Prostate gland (tissue), 2 donors: ENCODE measurements around the gene COLEC11. TPM values are rescaled to one million over a fixed set of nuclear protein-coding genes. Genes with fewer than 3 reads are reported as not detected.
"Not testable (repeated sequence)": the region's sequence is repeated elsewhere in the genome, so short reads cannot be mapped to it uniquely, and the experiment has no call there.

Source experiments
- DNase-seq: peaks from one replicate; pipeline ENCODE4 v3.0.0-alpha.2; 2019; ENCODE audit warnings: low spot score
- H3K27ac ChIP-seq, 2 donors: fragments of 200-600 bp; sonication (generic); 2 replicates each; pipeline ENCODE4 v1.5.1; 2017 to 2019
- H3K27me3 ChIP-seq: fragments of 200-600 bp; sonication (generic); replicated peaks from 2 replicates; pipeline ENCODE4 v1.5.1; 2019; ENCODE audit not compliant: insufficient read depth
- H3K36me3 ChIP-seq, 2 donors: fragments of 200-600 bp; sonication (generic); 1 replicate in 1 of 2; 2 replicates in 1 of 2; pipeline versions ENCODE4 v1.5.1 to v1.8.1; 2017 to 2019
- H3K4me1 ChIP-seq: fragments of 200-600 bp; sonication (generic); replicated peaks from 2 replicates; pipeline ENCODE4 v1.5.1; 2019
- H3K4me3 ChIP-seq, 2 donors: fragments of 200-600 bp; sonication (generic); 2 replicates each; pipeline ENCODE4 v1.5.1; 2017 to 2019
- H3K9me3 ChIP-seq: fragments of 200-600 bp; sonication (generic); 2 replicates; pipeline ENCODE4 v1.5.1; 2017
- POLR2A ChIP-seq: fragments of 450-650 bp; IDR thresholded peaks from one replicate; pipeline ENCODE4 v1.6.1; 2016; ENCODE audit warnings: antibody characterized with exemption, mild to moderate bottlenecking
- POLR2AphosphoS5 ChIP-seq: sonication (generic); formaldehyde crosslinking; IDR thresholded peaks from one replicate; pipeline ENCODE4 v1.6.1; 2017; ENCODE audit warnings: antibody characterized with exemption
- WGBS: methylation state at CpG from one replicate; pipeline ENCODE4 v1.1.5; 2018; 5-methylcytosine and 5-hydroxymethylcytosine counted together
- intact Hi-C: fragments of 100-400 bp; cut with DNase I; formaldehyde crosslinking; loops from one replicate; pipeline ENCODE4 v1.14.2; 2022
- total RNA-seq, 2 donors: library from RNA; depleted of rRNA; stranded (reverse); fragments of >200 nt; gene quantifications; one replicate each; pipeline ENCODE4 v1.1.0, GENCODE V29; 2016
- TF ChIP-seq, protein P1 (sequence below), 4 experiments: fragments of 200-600 bp in 2 of 4; fragments of 450-650 bp in 2 of 4; sonication (generic) in 2 of 4; IDR thresholded peaks; 1 replicate in 3 of 4; 2 replicates in 1 of 4; pipeline ENCODE4 v1.5.1; 2016 to 2019; ENCODE audit warnings: antibody characterized with exemption in 4 of 4, mild to moderate bottlenecking in 2 of 4, moderate library complexity in 2 of 4

COLEC11 gene
- total RNA-seq, 2 donors from 2014 or later: 2.9 to 10.5 TPM

DNA sequence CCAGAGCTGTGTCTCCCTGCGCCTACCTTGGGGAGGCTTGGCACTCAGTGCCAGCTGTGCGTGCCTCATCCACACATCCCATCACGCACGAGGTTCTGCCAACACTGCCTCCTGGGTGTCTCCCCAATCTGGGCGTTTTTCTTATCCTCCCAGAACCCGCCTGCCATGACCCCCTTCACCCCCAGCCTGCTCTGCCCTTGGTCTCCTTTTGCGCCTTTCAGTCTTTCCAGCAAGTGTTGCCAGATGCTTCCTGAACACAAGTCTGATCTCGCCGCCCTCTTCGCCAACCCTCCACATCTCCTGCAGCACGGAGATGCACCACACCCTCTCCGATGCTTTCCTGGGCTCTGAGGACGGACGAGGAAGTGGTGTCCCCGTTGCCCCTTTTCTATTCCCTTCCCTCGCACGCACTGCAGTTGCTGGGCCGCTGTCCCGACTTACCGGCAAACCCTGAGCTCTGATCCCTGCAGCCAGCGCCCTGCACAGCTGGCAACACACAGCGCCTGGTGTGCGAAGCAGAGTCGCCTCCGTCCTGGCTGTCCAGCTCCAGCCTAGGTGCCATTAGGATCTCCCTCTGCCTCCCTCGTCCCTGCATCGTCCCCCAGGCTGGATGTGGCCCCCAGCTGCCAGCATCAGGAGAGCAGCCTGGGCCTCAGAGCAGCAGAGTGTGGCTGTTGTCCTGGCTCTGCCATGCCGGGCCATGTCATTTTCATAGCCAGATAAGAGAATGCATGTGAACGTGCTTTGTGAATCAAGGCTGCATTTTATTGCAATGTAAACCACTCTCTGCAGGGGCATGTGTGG, 40.5 kb downstream of the COLEC11 start:
- H3K9me3 ChIP-seq: no peaks in the 10 kb centered on the region
- intact Hi-C loops: no loop called here
- H3K4me3 ChIP-seq: no peak overlapping the region
- H3K27ac ChIP-seq: no peak overlapping the region
- H3K36me3 ChIP-seq: no peaks in the 10 kb centered on the region
- TF ChIP-seq, protein P1, sequence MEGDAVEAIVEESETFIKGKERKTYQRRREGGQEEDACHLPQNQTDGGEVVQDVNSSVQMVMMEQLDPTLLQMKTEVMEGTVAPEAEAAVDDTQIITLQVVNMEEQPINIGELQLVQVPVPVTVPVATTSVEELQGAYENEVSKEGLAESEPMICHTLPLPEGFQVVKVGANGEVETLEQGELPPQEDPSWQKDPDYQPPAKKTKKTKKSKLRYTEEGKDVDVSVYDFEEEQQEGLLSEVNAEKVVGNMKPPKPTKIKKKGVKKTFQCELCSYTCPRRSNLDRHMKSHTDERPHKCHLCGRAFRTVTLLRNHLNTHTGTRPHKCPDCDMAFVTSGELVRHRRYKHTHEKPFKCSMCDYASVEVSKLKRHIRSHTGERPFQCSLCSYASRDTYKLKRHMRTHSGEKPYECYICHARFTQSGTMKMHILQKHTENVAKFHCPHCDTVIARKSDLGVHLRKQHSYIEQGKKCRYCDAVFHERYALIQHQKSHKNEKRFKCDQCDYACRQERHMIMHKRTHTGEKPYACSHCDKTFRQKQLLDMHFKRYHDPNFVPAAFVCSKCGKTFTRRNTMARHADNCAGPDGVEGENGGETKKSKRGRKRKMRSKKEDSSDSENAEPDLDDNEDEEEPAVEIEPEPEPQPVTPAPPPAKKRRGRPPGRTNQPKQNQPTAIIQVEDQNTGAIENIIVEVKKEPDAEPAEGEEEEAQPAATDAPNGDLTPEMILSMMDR (IDR thresholded peaks at IDR 0.05): no peak
- TF ChIP-seq POLR2A (no peak), POLR2AphosphoS5 (no peak)
- H3K27me3 ChIP-seq: no peaks in the 10 kb centered on the region
- H3K4me1 ChIP-seq: no peaks in the 10 kb centered on the region
- WGBS: 48% methylated on average over 29 of the region's 29 CpGs
- DNase-seq: no peak

DNA sequence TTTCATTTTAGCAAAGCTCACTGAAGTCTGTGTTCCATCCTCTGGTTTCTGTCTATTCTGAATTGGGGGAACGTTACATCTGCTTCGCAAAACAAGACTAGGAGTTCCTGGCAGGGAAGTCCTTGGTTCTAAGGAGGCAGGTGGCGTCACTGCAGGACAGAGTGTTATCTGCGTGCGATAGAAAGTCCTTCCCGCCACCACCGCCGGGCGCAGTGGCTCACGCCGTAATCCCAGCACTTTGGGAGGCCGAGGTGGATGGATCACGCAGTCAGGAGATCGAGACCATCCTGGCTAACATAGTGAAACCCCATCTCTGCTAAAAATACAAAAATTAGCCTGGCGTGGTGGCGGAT, 41.0 kb downstream of the COLEC11 start:
- intact Hi-C loops, DNase-seq, H3K4me1 ChIP-seq, H3K9me3 ChIP-seq, H3K27me3 ChIP-seq, H3K36me3 ChIP-seq, H3K27ac ChIP-seq, H3K4me3 ChIP-seq: not testable (repeated sequence)
- WGBS: 86% methylated on average over 16 of the region's 16 CpGs

DNA sequence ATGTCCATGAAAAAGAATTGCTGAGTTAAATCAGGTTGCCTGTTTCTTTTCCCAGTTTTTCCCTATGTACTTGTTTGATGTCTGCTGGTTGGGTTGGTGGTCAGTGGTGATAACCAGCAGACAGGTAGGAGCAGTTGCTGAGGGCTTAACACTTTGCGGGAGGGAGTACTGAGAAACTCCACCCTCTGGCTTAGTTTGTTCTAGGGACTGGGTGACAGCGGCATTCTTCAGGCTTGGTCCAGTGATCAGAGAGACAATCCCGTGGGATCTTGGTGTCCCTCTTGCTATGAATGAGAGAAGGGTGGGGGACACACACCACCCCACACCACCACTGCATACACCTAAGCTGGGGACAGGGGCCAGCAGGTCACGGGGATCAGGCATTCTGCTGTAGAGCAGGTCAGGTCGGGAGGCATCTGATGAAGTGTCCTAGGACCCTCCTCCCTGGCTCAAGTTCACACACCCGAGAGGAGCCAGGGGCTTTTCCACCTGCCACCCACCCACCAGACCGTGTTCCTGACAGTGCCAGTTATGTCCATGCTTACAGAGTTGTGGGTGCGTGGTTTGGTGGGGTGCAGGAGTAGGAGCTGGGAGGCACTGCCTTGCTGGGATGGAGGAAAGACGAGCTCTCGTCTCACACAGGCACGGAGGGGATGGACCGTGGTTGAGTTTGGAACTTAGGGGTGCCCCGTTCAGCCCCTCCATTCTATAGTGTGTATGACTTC, 41.8 kb downstream of the COLEC11 start:
- H3K4me3 ChIP-seq: no peak overlapping the region
- intact Hi-C loops: no loop called here
- DNase-seq: no peak

DNA sequence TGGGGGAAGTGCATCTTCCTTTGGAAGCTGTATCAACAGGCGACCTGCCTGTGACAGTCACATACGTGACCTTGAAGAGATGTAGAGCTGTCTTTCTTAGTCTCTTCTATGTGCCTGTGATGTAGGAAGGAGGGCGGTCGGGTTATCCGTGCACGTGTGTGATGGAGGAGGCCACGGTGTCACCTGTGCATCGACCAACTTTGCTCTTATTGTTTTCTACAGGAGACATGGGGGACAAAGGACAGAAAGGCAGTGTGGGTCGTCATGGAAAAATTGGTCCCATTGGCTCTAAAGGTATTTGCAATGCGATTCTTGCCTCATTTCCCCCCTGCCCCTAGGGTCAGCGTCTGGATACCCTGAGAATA, 42.4 kb downstream of the COLEC11 start:
- no peaks in the 10 kb centered on the region for H3K9me3 ChIP-seq
- 84% methylated on average over 11 of the region's 11 CpGs for WGBS
- DNase-seq: no peak

More for the DNA sequence above, 41.8 kb downstream of the COLEC11 start:
- Histone ChIP-seq H3K4me1 (no peaks in the 10 kb centered on the region), H3K36me3 (no peaks in the 10 kb centered on the region), H3K27me3 (no peaks in the 10 kb centered on the region), H3K27ac (no peak overlapping the region), H3K9me3 (no peaks in the 10 kb centered on the region)
- WGBS: 85% methylated on average over 12 of the region's 13 CpGs
- no peak for TF ChIP-seq POLR2A
- TF ChIP-seq, protein P1 (IDR thresholded peaks at IDR 0.05): no peak

DNA sequence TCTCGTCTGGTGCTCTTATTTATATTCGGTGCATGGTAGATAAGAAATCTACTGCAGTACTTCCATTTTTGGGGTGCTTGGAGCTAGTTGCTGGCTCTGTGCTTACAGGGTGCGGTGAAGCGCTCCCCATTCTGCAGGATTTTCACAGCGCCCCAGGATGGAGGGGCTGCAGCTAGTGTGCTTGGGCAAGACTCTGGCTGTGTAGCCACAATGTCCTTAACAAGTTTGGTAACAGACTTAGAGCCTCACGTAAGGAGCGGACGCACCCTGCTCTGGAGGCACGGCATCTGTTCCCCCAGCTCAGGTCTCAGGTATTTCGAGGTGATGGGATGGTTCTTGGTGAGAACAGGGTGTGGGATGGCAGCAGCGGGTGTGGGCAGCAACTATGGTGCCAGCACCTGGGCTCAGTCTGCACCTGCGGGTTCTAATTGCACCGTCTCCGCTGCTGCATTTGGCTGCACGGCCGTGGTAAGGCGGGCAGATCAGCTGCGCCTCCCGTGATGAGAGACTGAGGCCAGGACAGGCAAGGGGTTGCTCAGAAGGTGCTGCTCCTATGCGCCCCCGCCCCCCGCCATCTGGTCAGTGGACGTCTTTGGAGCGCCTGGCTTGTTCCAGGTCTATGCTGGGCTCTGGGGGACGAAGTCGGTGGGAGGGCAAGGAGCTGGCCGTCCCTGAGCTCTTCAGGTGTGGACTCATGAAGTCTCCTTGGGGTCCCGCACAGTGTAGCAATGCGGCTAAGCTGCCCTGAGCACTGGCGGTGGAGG, 43.0 kb downstream of the COLEC11 start:
- 92% methylated on average over 30 of the region's 30 CpGs for WGBS
- no peak for DNase-seq

More for the DNA sequence above, 42.4 kb downstream of the COLEC11 start:
- no peaks in the 10 kb centered on the region for H3K36me3 ChIP-seq
- no peak overlapping the region for H3K27ac ChIP-seq
- no peaks in the 10 kb centered on the region for H3K4me1 ChIP-seq
- no peak for TF ChIP-seq POLR2AphosphoS5
- no peak for TF ChIP-seq POLR2A
- TF ChIP-seq, protein P1 (IDR thresholded peaks at IDR 0.05): no peak
- no peak overlapping the region for H3K4me3 ChIP-seq
- intact Hi-C loops: no loop called here
- no peaks in the 10 kb centered on the region for H3K27me3 ChIP-seq

More for the DNA sequence above, 43.0 kb downstream of the COLEC11 start:
- Histone ChIP-seq H3K9me3 (no peaks in the 10 kb centered on the region), H3K4me3 (no peak overlapping the region), H3K27ac (no peak overlapping the region), H3K4me1 (no peaks in the 10 kb centered on the region), H3K36me3 (no peaks in the 10 kb centered on the region), H3K27me3 (no peaks in the 10 kb centered on the region)
- intact Hi-C loops: no loop called here
- no peak for TF ChIP-seq POLR2A
- no peak for TF ChIP-seq POLR2AphosphoS5
- TF ChIP-seq, protein P1 (IDR thresholded peaks at IDR 0.05): no peak
